ENCODE results near the gene ABI2.

DNA sequence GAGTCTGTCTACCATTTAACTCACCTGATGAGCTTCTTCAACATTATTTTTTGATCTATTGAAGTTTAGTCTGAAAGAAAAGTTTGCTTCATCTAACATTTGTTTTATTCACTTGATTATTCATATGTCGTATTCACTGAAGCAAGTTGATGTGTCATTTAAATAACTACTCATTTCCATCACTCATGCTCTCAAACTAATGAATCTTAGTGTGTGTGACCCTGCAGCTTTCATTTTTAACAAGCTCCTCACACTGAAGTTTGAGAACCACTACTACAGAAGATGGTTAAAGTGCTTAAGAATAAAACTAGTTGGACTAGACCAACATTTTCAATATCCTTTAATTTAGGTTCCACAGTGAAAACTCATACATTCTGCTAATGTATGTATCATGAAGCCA, 1.8 kb upstream of the ABI2 start:
- no peak for TF ChIP-seq EZH2 (optimal IDR thresholded peaks at IDR 0.05; ENCODE audit: low read depth, low read length)
- TF ChIP-seq, protein P1, sequence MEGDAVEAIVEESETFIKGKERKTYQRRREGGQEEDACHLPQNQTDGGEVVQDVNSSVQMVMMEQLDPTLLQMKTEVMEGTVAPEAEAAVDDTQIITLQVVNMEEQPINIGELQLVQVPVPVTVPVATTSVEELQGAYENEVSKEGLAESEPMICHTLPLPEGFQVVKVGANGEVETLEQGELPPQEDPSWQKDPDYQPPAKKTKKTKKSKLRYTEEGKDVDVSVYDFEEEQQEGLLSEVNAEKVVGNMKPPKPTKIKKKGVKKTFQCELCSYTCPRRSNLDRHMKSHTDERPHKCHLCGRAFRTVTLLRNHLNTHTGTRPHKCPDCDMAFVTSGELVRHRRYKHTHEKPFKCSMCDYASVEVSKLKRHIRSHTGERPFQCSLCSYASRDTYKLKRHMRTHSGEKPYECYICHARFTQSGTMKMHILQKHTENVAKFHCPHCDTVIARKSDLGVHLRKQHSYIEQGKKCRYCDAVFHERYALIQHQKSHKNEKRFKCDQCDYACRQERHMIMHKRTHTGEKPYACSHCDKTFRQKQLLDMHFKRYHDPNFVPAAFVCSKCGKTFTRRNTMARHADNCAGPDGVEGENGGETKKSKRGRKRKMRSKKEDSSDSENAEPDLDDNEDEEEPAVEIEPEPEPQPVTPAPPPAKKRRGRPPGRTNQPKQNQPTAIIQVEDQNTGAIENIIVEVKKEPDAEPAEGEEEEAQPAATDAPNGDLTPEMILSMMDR (IDR thresholded peaks at IDR 0.05; ENCODE audit: low read length) = no peak

All from MM.1S (cell line).